NCI-H187 treated with DMSO at 0.1 percent for 48 hours (cell line): ENCODE measurements around the gene HACE1.
"Not testable (repeated sequence)": the region's sequence is repeated elsewhere in the genome, so short reads cannot be mapped to it uniquely, and the experiment has no call there.

ENCODE experiments used
- DNase-seq: peaks from one replicate; lab custom pipeline; 2025; lab: John Stamatoyannopoulos, UW

Gene HACE1

GRCh38 chr6:104737567-104737966 lies 122.2 kb downstream of the HACE1 start:
- DNase-seq = not testable (repeated sequence)

GRCh38 chr6:104736545-104736944 lies 123.2 kb downstream of the HACE1 start:
- DNase-seq = no peak

GRCh38 chr6:104730450-104730849 lies 129.3 kb downstream of the HACE1 start:
- no peak for DNase-seq

GRCh38 chr6:104729433-104729832 lies 130.3 kb downstream of the HACE1 start:
- DNase-seq = no peak

- DNase-seq = no peak
Measured at GRCh38 chr6:104728448-104728847, 131.3 kb downstream of the HACE1 start.

GRCh38 chr6:104718672-104719071 lies 141.0 kb downstream of the HACE1 start:
- no peak for DNase-seq

- no peak for DNase-seq
Measured at GRCh38 chr6:104716858-104717257, 142.9 kb downstream of the HACE1 start.

- DNase-seq = no peak
Measured at GRCh38 chr6:104714796-104715195, 144.9 kb downstream of the HACE1 start.

GRCh38 chr6:104713982-104714381 lies 145.7 kb downstream of the HACE1 start:
- no peak for DNase-seq

GRCh38 chr6:104711371-104711770 lies 148.3 kb downstream of the HACE1 start:
- DNase-seq = peak; percentile 61

- no peak for DNase-seq
Measured at GRCh38 chr6:104710543-104711335, 149.0 kb downstream of the HACE1 start.

GRCh38 chr6:104705916-104706442 lies 153.7 kb downstream of the HACE1 start:
- DNase-seq = no peak

GRCh38 chr6:104705095-104705707 lies 154.5 kb downstream of the HACE1 start:
- no peak for DNase-seq

- no peak for DNase-seq
Measured at GRCh38 chr6:104704191-104704590, 155.5 kb downstream of the HACE1 start.

- no peak for DNase-seq
Measured at GRCh38 chr6:104702126-104702841, 157.4 kb downstream of the HACE1 start.

- DNase-seq = no peak
Measured at GRCh38 chr6:104700371-104701185, 159.1 kb downstream of the HACE1 start.

GRCh38 chr6:104699593-104700329 lies 160.0 kb downstream of the HACE1 start:
- no peak for DNase-seq

- no peak for DNase-seq
Measured at GRCh38 chr6:104698979-104699378, 160.7 kb downstream of the HACE1 start.

- no peak for DNase-seq
Measured at GRCh38 chr6:104692008-104692407, 167.7 kb downstream of the HACE1 start.

- no peak for DNase-seq
Measured at GRCh38 chr6:104689551-104690205, 170.0 kb downstream of the HACE1 start.
